ENCODE data around the gene FUT2. TPM values are rescaled to one million over a fixed set of nuclear protein-coding genes. Genes with fewer than 3 reads are reported as not detected.
"Not testable (repeated sequence)": the region's sequence is repeated elsewhere in the genome, so short reads cannot be mapped to it uniquely, and the experiment has no call there.

FUT2 gene
- total RNA-seq, 1 donor from 2014 or later: 1.9 TPM

GRCh38 chr19:48686088-48686487, 9.7 kb upstream of the FUT2 start:
- Histone ChIP-seq H3K36me3 (ENCODE audit: control insufficient read depth, insufficient read depth, low read length) (no peaks in the 10 kb centered on the region), H3K27me3 (ENCODE audit: control insufficient read depth, insufficient read depth, low read length) (no peaks in the 10 kb centered on the region), H3K4me3 (ENCODE audit: low read depth, low read length) (no peak overlapping the region)
- TF ChIP-seq, protein P1, sequence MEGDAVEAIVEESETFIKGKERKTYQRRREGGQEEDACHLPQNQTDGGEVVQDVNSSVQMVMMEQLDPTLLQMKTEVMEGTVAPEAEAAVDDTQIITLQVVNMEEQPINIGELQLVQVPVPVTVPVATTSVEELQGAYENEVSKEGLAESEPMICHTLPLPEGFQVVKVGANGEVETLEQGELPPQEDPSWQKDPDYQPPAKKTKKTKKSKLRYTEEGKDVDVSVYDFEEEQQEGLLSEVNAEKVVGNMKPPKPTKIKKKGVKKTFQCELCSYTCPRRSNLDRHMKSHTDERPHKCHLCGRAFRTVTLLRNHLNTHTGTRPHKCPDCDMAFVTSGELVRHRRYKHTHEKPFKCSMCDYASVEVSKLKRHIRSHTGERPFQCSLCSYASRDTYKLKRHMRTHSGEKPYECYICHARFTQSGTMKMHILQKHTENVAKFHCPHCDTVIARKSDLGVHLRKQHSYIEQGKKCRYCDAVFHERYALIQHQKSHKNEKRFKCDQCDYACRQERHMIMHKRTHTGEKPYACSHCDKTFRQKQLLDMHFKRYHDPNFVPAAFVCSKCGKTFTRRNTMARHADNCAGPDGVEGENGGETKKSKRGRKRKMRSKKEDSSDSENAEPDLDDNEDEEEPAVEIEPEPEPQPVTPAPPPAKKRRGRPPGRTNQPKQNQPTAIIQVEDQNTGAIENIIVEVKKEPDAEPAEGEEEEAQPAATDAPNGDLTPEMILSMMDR (IDR thresholded peaks at IDR 0.05; ENCODE audit: insufficient read depth, low read length, poor library complexity, severe bottlenecking): no peak
- DNase-seq (ENCODE audit: low read depth): no peak

DNA sequence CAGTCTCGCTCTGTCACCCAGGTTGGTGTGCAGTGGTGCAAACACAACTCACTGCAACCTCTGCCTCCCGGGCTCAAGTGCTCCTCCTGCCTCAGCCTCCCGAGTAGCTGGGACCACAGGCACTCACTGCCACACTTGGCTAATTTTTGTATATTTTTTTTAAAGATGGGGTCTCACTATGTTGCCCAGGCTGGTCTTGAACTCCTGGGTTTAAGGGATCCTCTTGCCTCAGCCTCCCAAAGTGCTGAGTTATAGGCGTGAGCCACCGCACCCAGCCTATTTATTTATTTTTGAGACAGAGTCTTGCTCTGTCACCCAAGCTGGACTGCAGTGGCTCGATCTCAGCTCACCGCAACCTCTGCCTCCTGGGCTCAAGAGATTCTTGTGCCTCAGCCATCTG, 9.1 kb upstream of the FUT2 start:
- H3K27me3 ChIP-seq (ENCODE audit: control insufficient read depth, insufficient read depth, low read length); H3K36me3 ChIP-seq (ENCODE audit: control insufficient read depth, insufficient read depth, low read length); DNase-seq (ENCODE audit: low read depth); H3K4me3 ChIP-seq (ENCODE audit: low read depth, low read length): not testable (repeated sequence)

GRCh38 chr19:48687776-48688175, 8.0 kb upstream of the FUT2 start:
- Histone ChIP-seq H3K36me3 (ENCODE audit: control insufficient read depth, insufficient read depth, low read length) (no peaks in the 10 kb centered on the region), H3K4me3 (ENCODE audit: low read depth, low read length) (no peak overlapping the region), H3K27me3 (ENCODE audit: control insufficient read depth, insufficient read depth, low read length) (no peaks in the 10 kb centered on the region)
- no peak for DNase-seq (ENCODE audit: low read depth)
- TF ChIP-seq, protein P1 (IDR thresholded peaks at IDR 0.05; ENCODE audit: insufficient read depth, low read length, poor library complexity, severe bottlenecking): no peak

GRCh38 chr19:48689449-48689848, 6.3 kb upstream of the FUT2 start:
- Histone ChIP-seq H3K4me3 (ENCODE audit: low read depth, low read length) (no peak overlapping the region), H3K27me3 (ENCODE audit: control insufficient read depth, insufficient read depth, low read length) (no peaks in the 10 kb centered on the region), H3K36me3 (ENCODE audit: control insufficient read depth, insufficient read depth, low read length) (no peaks in the 10 kb centered on the region)
- TF ChIP-seq, protein P1 (IDR thresholded peaks at IDR 0.05; ENCODE audit: insufficient read depth, low read length, poor library complexity, severe bottlenecking): no peak
- DNase-seq (ENCODE audit: low read depth): no peak

DNA sequence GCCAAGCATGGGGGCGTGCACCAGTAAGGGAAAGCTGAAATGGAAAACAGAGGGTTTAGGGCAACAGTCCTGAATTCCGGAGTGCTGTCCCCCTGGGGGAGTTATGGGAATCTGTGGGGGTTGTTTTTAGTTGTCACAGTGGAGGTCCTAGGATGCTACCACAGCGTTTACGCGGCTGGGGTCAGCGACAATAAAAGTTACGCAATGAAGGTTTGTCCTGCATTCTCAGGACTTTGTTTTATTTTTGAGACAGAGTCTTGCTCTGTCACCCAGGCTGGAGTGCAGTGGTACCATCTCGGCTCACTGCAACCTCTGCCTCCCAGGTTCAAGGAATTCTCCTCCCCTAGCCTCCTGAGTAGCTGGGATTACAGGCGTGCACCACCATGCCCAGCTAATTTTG, 2.1 kb upstream of the FUT2 start:
- H3K4me3 ChIP-seq (ENCODE audit: low read depth, low read length); DNase-seq (ENCODE audit: low read depth); H3K27me3 ChIP-seq (ENCODE audit: control insufficient read depth, insufficient read depth, low read length); H3K36me3 ChIP-seq (ENCODE audit: control insufficient read depth, insufficient read depth, low read length): not testable (repeated sequence)

DNA sequence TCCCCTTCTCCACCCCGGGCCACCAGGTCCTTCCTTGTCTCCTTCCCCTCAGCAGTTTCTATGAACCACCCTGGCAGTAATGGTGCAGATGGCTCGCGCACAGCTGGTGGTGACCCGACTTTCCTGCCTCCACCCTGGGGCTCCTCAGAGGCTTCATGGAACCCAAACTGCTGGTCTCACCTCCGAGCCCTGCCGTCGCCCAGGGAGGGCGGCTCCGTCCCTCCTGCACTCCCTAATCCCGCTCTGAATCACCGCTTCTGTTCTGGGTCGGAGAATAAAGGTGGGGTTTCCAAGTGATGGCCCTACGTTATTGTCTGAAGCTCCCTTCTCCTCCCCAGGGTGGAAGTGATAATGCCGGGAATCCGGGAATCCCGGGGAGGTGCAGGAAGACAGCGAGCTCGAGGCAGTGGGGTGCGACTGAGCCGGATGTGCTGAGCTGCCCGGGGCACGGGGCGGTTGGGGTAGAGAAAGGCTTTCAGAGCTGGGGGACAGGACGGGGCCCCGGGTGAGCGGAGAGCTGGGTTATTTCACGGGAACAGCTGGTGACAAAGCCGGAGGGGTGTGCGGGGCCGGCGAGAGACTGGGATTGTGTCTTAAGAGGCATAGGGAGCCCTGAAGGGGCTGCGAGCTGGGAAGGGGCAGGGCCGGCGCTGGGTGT, 711 bp downstream of the FUT2 start:
- TF ChIP-seq, protein P1 (IDR thresholded peaks at IDR 0.05; ENCODE audit: insufficient read depth, low read length, poor library complexity, severe bottlenecking): no peak

GRCh38 chr19:48698046-48698445, 2.3 kb downstream of the FUT2 start:
- Histone ChIP-seq H3K4me3 (ENCODE audit: low read depth, low read length) (no peak overlapping the region), H3K36me3 (ENCODE audit: control insufficient read depth, insufficient read depth, low read length) (no peaks in the 10 kb centered on the region), H3K27me3 (ENCODE audit: control insufficient read depth, insufficient read depth, low read length) (no peaks in the 10 kb centered on the region)
- DNase-seq (ENCODE audit: low read depth): no peak
- TF ChIP-seq, protein P1 (IDR thresholded peaks at IDR 0.05; ENCODE audit: insufficient read depth, low read length, poor library complexity, severe bottlenecking): no peak

More for the DNA sequence above, 711 bp downstream of the FUT2 start:
- Histone ChIP-seq H3K36me3 (ENCODE audit: control insufficient read depth, insufficient read depth, low read length) (no peaks in the 10 kb centered on the region), H3K27me3 (ENCODE audit: control insufficient read depth, insufficient read depth, low read length) (no peaks in the 10 kb centered on the region), H3K4me3 (ENCODE audit: low read depth, low read length) (no peak overlapping the region)
- DNase-seq (ENCODE audit: low read depth): no peak
